NCI-H82 (cell line): ENCODE data around the gene HELB.
"Not testable (repeated sequence)": the region's sequence is repeated elsewhere in the genome, so short reads cannot be mapped to it uniquely, and the experiment has no call there.

Experiments used
- DNase-seq: peaks from one replicate; lab custom pipeline; 2025; lab: John Stamatoyannopoulos, UW

Gene HELB

GRCh38 chr12:66303316-66303804 is 1.1 kb downstream of the HELB start:
- not testable (repeated sequence) for DNase-seq

- DNase-seq = no peak
These were observed 2.1 kb downstream of the HELB start for GRCh38 chr12:66304296-66304900.

- no peak for DNase-seq
These were observed 7.3 kb downstream of the HELB start for GRCh38 chr12:66309606-66310005.

DNA sequence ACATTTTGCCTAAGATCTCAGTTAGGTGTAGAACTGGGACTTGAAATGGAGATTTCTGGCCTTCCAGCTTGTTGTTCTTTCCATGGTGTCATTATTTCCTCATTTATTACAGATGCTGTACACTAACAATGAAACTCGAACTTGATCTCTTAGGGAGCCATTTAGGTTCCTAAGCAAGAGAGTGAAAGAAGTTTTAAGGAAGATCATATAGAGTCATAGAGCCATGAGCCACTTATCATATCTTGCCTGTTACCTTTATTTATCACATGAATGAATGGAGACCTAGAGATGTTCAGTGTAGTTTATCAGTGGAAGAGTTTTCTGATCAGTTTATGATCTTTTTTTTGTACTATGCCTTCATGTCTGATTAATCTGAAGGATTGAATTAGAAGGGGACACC is 9.9 kb downstream of the HELB start:
- DNase-seq = no peak

GRCh38 chr12:66314278-66314677 is 12.0 kb downstream of the HELB start:
- no peak for DNase-seq

DNA sequence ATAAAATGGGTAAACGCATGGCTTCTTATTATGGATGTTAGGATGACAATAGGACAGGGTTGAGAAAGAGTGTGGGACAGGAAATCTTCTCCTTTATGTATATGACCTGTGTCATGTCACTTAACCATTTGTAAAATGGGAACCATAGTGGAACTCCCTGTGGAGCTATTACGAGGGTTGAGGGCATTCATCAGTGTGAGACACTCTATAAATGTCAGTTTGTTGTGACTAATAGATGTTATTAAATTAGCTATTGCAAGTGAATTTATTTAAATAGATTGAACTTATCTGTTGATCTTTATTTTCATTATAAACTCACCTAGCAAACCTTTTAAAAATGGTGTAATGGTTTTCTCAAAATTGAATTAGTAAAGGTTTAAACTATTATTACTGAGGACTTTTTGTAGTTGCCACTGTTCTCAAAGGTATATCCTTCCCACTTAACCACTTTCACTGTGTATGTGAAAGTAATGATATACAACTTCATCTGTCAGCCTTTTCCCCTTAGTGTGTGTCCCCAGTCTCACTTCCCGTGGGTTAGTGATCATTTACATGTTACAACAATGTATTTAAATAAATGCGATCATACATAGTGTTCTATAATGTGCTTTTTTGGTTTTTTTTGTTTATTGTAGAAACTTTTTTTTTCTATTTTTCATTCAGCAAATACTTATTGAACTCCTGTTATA is 17.1 kb downstream of the HELB start:
- no peak for DNase-seq

GRCh38 chr12:66320996-66321395 is 18.7 kb downstream of the HELB start:
- DNase-seq = no peak

- no peak for DNase-seq
These were observed 19.1 kb downstream of the HELB start for GRCh38 chr12:66321435-66321834.

DNA sequence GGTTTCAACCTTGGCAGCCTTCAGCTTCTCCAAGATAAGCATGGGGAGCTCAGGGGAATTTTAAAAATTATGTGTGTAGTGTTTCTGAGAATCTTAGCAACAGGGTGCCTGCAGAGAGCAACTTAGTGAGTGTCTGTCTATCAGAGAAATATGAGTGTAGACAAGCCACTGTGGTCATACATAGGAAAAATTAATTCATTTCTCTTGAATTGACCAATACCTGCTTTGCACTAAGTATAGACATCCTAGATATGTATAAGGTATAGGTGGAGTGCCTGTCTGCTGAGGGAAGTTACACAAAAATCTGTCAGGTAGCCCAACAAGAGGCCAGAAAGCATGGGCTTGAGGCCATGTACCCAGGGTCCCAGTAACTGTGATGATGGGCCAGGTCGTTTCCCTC is 20.7 kb downstream of the HELB start:
- DNase-seq = no peak

- no peak for DNase-seq
These were observed 27.6 kb downstream of the HELB start for GRCh38 chr12:66329941-66330340.

GRCh38 chr12:66331016-66331415 is 28.7 kb downstream of the HELB start:
- DNase-seq = no peak

DNA sequence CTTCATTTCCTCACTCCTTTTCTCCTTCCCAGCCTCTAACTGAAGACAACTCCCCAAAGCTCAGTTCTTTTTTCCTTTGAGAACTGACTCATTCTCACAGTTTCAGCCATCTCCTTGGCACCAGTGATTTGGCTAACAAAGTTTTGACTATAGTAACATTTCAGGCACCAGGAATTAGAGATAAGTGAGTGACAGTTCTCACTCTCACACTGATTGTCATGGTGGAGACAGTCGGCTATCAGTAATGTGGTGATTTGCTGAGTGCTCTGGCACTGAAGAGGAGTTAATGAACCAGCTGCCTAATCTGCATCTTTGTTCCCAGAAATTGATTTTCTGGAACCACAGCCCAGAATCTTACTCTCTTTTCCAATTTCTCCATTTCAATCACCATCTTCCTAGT is 29.5 kb downstream of the HELB start:
- DNase-seq = no peak

- DNase-seq = no peak
These were observed 33.5 kb downstream of the HELB start for GRCh38 chr12:66335746-66336145.

DNA sequence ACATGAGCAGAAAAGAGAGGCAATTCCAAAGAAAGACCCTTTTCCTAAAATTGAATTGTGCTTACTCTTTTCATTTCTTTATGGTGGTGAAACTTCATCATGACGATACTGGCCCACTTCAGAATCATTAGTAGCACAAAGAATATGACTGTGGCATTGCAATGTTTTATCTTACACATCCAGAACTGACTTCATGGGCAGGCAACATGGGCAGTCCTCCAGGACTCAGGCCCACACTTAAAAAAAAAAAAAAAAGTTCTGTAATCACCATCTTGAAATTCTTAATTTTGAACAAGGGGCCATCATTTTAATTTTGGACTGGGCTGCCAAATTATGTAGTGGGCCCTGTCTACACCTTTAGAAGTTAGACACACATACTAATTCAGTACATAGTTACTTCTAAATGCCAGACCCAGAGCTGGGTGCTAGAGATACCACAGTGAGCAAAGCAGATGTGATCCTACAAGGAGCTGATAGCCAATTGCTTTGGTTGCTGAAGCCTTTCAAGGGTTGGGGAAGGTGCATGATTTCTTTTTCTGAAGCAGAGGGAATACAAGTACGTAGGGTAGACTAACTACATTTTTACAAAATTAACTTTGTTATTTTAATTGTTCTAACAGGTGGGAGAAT is 35.2 kb downstream of the HELB start:
- no peak for DNase-seq

DNA sequence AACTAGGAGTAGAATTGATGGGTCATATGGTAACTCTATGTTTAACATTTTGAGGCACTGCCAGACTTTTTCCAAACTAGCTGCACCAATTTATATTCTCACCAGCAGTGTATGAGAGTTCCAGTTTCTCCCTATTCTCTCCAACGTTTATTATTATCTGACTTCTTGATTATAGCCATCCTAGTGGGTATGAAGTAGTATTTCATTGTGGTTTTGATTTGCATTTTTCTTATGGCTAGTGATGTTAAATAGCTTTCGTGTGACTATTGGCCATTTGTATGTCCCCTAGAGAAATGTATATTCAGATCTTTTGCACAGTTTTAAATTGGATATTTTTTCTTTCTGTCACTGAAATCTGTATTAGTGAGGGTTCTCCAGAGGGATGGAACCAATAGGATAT is 37.8 kb downstream of the HELB start:
- DNase-seq = no peak

DNA sequence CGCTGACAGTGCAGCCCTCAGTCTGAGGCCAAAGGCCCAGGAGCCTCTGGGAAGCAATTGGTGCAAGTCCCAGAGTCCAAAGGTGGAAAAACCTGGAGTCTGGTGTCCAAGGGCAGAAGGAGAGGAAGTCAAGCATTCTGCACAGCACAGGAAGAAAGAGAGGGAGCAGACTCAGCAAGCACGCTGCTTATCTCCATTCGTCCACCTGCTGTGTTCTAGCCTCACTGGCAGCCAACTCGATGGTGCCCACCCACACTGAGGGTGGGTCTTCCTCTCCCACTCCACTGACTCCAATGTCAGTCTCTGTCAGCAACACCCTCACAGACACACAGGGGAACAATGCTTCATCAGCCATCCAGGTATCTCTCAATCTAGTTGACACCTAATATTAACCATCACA is 38.8 kb downstream of the HELB start:
- no peak for DNase-seq

DNA sequence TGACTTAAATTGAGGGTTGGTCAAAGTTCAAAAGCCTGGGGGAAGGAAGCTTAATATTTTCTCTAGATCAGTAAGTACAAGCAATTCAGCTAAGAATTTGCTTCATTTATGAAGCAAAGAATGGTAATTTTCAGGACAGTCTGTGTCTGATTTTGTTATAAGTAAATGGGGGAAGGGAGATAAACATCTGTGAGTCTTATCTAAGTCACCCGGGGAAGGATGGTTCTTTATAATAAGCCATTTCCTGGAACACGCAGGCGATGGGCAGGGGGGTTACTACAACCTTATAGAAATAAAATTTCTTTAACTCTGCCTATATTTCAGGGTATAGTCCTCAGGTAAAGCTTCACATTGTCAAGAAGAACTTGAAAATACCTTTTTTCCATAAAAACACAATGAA is 42.9 kb downstream of the HELB start:
- DNase-seq = no peak

- DNase-seq = no peak
These were observed 43.7 kb downstream of the HELB start for GRCh38 chr12:66345956-66346355.

- DNase-seq = no peak
These were observed 49.0 kb downstream of the HELB start for GRCh38 chr12:66351301-66351700.

- DNase-seq = peak; percentile 43
These were observed 49.9 kb downstream of the HELB start for GRCh38 chr12:66352197-66352596.

DNA sequence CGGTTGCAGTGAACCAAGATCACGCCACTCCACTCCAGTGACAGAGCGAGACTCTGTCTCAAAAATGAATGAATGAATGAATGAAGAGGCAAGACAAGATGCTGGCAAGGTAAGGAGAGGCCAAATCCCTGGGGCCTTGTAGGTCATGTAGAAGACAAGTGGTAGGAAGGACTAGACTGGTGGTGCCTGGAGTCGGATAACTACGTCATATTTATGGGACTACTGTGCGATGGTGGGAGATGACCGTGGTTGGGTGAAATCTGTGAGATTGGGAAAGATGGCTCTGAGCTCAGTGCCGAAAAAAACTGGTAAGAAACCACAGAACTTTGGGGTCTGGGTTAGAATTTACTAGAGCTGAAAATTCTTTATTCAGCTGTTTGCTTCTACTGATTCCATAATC is 50.6 kb downstream of the HELB start:
- no peak for DNase-seq

DNA sequence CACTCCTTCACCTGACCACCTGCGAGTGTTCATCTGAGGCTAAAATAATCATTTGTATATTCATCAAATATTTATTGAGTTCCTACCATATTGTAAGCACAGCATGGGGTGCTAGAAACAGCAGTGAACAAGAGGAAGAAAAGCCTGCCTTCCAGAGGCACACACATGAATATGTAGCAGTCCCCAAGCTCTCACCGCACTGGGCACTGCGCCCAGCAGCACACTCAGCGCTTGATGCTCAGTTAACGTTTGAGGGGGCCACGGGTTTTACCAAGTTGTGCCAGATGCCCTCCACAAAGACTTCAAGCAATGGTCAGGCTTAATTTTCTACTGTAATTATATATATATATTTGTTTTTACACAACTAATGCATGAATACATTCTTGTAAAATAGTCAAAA is 52.0 kb downstream of the HELB start:
- no peak for DNase-seq

DNA sequence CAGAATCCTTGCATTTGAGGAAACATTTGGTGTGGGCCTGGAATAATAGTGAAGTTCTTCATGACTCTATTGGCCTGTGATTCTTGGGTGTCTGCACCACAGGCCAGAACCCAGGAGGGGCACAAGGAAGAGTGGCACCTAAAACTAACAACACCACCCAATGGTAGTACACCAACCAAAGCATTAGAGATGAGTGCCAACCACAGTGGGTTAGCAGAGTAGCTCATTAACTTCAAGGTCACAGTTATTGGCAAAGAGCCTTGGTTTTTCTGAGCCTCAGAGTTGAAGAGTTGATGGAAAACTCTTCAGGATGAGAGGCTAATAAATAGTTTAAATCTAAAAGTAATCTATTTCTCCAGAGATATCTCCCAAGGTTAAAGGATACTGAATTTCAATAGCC is 57.0 kb downstream of the HELB start:
- no peak for DNase-seq

DNA sequence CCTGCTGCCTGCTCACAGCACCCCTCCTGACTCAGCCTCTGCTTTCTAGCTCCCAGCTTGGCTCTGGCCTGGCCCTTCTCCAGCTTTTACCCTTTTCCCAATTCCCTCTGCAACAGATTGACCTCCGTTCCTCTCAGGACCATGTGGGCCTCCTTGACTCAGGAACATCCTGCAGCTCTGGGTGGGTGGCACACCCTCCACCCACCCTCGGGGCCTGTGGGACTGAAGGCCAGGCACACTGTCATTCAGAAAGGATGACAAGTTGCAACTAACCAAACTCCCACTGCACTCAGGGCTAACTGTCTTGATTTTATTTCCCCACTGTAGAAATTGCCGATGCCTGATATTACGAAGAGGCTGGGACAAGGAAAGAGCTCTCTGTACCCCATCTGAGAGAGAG is 59.4 kb downstream of the HELB start:
- no peak for DNase-seq
